G401 (cell line): Measurements from ENCODE around the gene WBP1L. TPM values are rescaled to one million over a fixed set of nuclear protein-coding genes. Genes with fewer than 3 reads are reported as not detected.
"Not testable (repeated sequence)": the region's sequence is repeated elsewhere in the genome, so short reads cannot be mapped to it uniquely, and the experiment has no call there.

ENCODE experiments used
- DNase-seq: peaks from one replicate; pipeline ENCODE4 v3.0.0-alpha.2; 2015; ENCODE audit warnings: low spot score
- in situ Hi-C: cut with HindIII; loops from 2 replicates; pipeline ENCODE4 v1.10.0; 2016; ENCODE audit warnings: low sequenced_read_pairs, mixed read lengths
- total RNA-seq: library from RNA; depleted of rRNA; stranded (reverse); fragments of >200 nt; shearing (Covaris generic); gene quantifications from 2 replicates; pipeline ENCODE4 v1.2.3, GENCODE V29; 2014; rRNA removed

WBP1L gene
- total RNA-seq: 13.6 and 16.6 TPM in 2 replicates

- peak; percentile 100 for DNase-seq
- in situ Hi-C loops: loop anchor here (5.0 kb wide), 1 partner anchor 89 kb away; no protein-coding TSS in a partner anchor
Observed at GRCh38 chr10:102743588-102744373, at the start of gene WBP1L. WBP1L (plus strand) TSS chr10:102743948; CDS start chr10:102744054, 106 bp downstream.

DNA sequence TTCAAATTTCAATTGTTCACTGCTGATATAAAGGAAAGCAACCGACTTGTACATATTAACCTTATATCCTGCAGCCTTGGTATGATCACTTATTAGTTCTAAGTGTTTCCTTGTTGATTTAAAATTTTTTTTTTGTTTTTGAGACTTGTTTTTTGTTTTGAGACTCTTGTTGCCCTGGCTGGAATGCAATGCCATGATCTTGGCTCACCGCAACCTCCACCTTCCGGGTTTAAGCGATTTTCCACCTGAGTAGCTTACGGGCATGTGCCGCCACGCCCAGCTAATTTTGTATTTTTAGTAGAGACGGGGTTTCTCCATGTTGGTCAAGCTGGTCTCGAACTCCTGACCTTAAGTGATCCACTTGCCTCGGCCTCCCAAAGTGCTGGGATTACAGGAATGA, 48.3 kb upstream of the WBP1L start:
- DNase-seq, in situ Hi-C loops: not testable (repeated sequence)

- in situ Hi-C loops: no loop called here
- DNase-seq: no peak
Observed at GRCh38 chr10:102696736-102697135, 47.0 kb upstream of the WBP1L start.

- in situ Hi-C loops: no loop called here
- no peak for DNase-seq
Observed at GRCh38 chr10:102698894-102699293, 44.9 kb upstream of the WBP1L start.

GRCh38 chr10:102701272-102701671, 42.5 kb upstream of the WBP1L start:
- DNase-seq: no peak
- in situ Hi-C loops: no loop called here

DNA sequence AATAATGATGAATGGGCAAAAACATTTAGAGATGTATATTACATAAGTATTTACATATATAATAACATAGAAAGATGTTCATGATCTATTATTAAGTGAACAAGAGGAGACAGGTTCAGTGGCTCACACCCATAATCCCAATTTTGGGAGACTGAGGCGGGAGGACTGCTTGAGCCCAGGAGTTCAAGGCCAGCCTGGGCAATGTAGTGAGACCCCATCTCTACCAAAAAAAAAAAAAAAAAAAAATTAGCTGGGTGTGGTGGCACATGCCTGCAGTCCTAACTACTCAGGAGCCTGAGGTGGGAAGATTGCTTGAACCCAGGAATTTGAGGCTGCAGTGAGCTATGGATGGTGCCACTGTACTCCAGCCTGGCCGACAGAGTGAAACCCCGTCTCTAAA, 42.0 kb upstream of the WBP1L start:
- in situ Hi-C loops: no loop called here
- DNase-seq: no peak

DNA sequence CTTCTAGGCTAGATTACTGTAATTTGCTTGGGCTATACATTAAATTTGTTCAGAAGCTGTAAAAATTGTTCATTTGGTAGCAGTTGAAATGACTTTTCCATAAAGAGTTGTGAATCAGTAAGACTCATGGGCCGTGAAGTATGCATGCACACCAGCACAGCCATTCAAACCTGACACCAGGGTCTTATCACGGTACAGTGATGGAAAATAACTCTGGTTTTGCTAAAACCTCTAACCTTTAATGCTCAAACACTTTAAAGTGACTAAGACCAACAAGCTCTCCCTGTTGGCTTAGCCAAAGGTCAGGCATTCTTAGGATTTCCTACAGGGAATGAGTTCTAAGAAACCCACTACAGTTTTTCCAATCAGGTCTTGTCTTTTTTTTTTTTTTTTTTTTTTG, 41.0 kb upstream of the WBP1L start:
- in situ Hi-C loops: no loop called here

GRCh38 chr10:102704915-102705314, 38.8 kb upstream of the WBP1L start:
- DNase-seq: no peak
- in situ Hi-C loops: no loop called here

More for the DNA sequence above, 41.0 kb upstream of the WBP1L start:
- DNase-seq: no peak

- in situ Hi-C loops: no loop called here
- DNase-seq: no peak
Observed at GRCh38 chr10:102705531-102705930, 38.2 kb upstream of the WBP1L start.

- in situ Hi-C loops: no loop called here
- no peak for DNase-seq
Observed at GRCh38 chr10:102710609-102711008, 33.1 kb upstream of the WBP1L start.

- in situ Hi-C loops: no loop called here
- no peak for DNase-seq
Observed at GRCh38 chr10:102712089-102712488, 31.7 kb upstream of the WBP1L start.

GRCh38 chr10:102712843-102713538, 30.8 kb upstream of the WBP1L start:
- no peak for DNase-seq
- in situ Hi-C loops: no loop called here

GRCh38 chr10:102713539-102713813, 30.3 kb upstream of the WBP1L start:
- in situ Hi-C loops: no loop called here
- no peak for DNase-seq

DNA sequence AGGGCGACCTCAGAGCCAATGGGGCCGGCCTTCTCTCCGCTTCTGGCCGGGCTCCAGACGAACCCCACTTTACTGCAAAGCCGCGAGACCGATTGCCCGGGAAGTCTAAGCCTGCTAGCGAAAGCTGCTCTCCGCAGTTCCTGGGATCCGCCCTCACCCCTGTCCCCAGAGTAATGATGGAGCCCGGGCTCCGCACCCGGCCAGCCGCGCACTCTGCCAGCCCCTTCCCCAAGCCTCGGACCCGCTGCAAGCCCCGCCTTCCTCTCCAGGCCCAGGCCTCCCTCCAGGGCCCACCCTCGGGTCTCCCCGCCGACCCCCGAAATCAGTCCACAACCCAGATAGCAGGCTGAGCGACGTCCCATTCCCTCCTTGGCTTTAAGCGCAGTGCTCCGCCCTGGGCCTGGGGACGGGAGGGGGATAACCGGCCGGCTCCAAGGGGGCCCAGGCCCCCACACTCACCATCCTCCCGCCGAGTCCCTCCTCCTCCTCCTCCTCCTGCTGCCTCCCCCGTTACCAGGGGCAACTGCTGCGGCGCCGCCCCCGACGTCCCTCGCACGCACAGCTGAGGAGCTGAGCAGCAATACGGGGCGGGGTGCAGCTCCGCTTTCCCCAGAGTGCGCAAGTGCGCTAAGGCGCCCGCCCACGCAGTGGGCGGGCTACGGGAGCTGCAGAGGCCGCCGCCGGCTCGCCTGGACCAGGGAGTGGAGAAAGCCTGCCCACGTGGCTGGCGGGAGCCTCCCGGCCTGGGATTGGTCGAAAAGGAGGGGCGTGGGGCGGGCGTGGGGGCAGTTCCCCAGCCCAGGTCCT, 29.7 kb upstream of the WBP1L start, which contains the start of gene ARL3:
TSS of gene ARL3 (minus strand) at position 584 of the 807 bp plus-strand sequence. CDS start at position 462, 122 bp downstream.
- in situ Hi-C loops: no loop called here
- DNase-seq: peak; percentile 98

DNA sequence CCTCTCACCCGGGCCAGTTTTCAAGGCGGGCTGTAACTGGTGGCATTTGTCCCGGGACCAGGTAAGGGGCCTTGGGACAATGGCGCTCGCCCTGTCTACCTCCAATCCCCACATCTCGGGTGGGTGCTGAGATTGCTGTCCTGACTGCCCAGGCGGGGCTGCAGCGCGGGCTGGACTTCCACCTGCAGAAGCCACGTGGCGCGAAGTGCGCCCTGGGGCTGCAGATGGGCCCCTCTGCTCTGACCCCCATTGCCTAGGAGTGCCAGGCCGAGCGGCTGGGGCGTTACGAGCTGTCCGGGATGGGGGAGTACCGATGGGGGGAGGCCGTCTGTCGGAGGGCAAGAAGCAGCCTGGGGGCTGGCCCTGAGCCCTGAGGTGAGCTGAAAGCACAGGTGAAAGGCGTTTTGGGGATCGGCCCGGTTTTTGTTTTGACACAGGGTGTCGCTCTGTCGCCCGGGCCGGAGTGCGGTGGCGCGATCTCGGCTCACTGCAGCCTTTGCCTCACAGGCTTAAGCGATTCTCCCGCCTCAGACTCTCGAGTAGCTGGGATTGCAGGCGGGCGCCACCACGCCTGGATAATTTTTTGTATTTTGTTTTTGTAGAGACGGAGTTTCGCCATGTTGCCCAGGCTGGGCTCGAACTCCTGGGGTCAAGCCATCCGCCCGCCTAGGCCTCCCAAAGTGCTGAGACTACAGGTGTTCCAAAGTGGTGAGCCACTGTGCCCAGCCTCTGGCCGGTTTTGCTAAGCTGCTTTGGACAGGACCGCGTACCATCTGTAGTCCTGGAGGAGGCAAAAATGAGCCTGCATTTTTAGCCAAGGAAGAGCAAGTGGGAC, 28.9 kb upstream of the WBP1L start, which contains the start of gene SFXN2:
TSS of gene SFXN2 (plus strand) at position 16 of the 835 bp plus-strand sequence. CDS start 12,001 bp downstream, outside the sequence.
- in situ Hi-C loops: no loop called here
- DNase-seq: peak; percentile 47

DNA sequence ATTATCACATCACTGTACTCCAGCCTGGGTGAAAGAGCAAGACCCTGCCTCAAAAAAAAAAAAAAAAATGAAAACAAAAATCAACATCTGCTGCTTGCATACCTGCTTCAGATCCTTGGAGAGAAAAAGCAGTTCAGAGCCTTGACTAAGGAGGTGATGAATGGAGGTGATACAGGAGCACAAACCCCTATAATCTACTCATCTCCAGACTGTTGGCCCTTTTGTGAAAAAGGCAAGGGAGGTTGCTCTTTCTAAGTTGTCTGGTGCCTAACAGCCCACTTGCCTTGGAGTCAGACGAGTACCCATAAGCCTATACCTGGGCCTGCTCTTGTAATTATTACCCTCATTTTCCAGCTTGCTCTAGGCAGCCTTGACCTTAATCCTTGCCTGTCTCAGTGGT, 27.9 kb upstream of the WBP1L start:
- in situ Hi-C loops: no loop called here
- DNase-seq: no peak

DNA sequence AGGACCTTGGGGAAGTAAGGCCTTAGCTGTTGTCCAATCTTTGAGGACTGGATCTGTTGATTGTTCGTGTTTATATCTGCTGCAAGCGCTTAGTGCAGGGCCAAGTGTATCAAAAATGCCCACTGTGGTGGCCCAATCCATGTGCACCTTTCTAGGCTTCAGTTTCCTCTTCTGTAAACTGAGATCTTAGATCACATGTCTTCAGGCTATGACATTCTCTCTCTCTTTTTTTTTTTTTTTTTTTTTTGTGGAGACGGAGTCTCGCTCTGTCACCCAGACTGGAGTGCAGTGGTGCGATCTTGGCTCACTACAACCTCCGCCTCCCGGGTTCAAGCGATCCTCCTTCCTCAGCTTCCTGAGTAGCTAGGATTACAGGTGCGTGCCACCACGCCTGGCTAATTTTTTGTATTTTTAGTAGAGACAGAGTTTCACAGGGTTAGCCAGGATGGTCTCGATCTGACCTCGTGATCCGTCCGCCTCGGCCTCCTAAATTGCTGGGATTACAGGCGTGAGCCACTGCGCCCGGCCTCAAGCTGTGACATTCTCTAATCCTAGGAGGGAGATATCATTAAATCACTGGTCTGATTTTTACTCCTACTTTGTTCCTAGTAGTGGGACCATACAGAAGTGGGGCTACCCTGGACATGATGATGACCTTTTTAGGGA, 26.7 kb upstream of the WBP1L start:
- in situ Hi-C loops: not testable (repeated sequence)

GRCh38 chr10:102718220-102718619, 25.5 kb upstream of the WBP1L start:
- in situ Hi-C loops: no loop called here
- DNase-seq: peak; percentile 71

More for the DNA sequence above, 26.7 kb upstream of the WBP1L start:
- DNase-seq: not testable (repeated sequence)
